Activated CD4-positive, CD25-positive, alpha-beta regulatory T cell treated with anti-CD3 and anti-CD28 coated beads, Interleukin-2, amount 50 U/mL, for 16 hours (primary cell): Measurements from ENCODE around the gene BMP2.

ENCODE experiments used
- DNase-seq: peaks from one replicate; pipeline ENCODE4 v3.0.0-alpha.2; 2020; ENCODE audit warnings: low read depth, low spot score

The BMP2 gene

DNA sequence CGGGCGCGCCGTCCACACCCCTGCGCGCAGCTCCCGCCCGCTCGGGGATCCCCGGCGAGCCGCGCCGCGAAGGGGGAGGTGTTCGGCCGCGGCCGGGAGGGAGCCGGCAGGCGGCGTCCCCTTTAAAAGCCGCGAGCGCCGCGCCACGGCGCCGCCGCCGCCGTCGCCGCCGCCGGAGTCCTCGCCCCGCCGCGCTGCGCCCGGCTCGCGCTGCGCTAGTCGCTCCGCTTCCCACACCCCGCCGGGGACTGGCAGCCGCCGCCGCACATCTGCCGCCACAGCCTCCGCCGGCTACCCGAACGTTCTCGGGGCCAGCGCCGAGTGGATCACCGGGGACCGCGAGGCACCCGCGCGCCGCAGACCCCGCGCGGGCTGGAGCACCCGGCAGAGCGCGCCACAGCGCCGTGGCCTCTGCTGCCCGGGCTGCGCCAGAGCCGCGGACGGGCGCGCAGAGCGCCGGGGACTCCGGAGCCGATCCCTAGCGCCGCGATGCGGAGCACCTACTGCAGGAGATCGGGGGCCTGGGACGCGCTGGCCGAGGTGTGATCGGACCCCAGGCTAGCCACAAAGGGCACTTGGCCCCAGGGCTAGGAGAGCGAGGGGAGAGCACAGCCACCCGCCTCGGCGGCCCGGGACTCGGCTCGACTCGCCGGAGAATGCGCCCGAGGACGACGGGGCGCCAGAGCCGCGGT, at the start of gene BMP2:
BMP2 (plus strand) TSS at position 151 of the 692 bp plus-strand sequence. CDS start 2,441 bp downstream, outside the sequence.
- DNase-seq, result no peak

DNA sequence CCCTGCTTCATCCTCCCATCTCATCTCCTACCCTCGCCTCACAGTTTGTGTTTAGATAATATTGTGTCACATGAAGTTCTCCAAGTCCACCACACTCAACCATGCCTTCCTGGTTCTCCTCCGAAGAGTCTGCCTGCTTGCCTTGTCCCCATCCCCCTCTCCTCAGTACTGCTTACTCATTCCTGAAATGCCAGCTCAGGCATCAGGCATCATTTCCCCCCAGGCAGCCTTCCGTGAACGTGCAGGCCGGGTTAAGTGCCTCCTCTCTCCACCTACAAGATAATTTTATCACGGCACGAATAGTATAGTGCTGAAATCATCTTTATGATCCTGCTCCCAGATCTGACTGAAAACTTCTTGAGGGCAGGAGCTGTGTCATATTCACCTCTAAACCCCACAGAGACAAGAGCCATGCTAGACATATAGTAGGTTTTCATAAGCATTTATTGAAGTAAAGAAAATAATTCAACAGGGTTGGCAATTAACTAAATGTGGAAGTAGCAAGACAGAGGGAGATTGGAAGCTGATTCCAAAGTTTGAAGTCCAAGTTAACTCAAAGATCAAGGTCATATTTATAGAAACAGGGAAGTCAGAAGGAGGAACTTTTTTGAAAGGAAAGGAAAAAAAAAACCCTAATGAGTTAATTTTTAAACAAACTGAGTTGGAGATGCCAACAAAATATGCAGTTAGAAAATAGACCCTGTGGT, 48.7 kb upstream of the BMP2 start:
- DNase-seq, result no peak

- no peak for DNase-seq
Observed at GRCh38 chr20:6719369-6719721, 48.1 kb upstream of the BMP2 start.

DNA sequence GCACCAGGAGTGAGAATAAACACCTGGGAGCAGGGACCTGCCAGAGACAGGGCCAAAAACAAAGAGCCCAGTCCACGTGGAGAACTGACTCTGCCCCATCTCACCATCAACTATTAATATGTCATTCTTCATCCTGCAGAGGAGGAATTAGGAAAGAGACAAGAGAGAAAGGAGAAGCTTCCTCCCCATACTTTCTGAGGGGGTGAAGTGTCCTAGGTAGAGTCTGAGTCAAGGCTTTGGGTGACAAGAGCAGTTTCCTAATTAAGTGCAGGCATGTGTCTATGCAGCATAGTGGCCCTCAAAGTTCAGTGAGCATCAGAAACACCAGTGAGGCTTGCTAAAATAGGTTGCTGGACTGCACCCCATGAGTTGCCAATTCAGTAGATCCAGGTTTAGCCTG, 40.7 kb upstream of the BMP2 start:
- DNase-seq, result no peak

DNA sequence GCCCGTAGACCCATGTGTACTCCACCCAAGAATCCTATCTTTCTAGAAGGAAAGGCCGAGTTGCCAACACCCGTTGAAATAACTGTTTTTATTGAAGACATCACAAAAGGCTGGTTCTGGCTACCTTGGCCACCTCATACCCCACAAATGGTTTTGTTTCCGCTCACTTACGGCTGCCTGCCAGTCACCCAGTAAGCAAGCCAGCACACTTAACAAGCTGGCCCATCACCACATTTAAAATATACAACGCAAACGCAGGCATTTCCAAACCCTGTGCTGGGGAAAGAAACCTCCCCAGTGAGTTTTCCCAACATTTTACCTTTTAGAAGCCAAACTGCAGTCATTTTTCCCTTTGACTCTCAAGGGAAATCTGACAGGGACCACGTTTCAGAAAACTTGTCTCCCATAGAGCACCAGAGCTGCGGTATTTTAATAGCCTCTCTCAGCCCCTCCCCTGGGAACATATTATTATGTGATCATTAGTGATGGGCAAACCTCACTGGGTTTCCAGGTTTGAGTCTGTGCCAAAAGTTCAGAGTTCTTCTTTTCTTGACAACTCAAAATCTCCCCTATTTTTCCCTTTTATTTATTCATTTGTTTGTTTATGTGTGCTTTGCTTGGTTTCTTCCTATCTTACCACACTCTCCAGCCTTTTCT, 36.7 kb upstream of the BMP2 start:
- DNase-seq, result no peak

DNA sequence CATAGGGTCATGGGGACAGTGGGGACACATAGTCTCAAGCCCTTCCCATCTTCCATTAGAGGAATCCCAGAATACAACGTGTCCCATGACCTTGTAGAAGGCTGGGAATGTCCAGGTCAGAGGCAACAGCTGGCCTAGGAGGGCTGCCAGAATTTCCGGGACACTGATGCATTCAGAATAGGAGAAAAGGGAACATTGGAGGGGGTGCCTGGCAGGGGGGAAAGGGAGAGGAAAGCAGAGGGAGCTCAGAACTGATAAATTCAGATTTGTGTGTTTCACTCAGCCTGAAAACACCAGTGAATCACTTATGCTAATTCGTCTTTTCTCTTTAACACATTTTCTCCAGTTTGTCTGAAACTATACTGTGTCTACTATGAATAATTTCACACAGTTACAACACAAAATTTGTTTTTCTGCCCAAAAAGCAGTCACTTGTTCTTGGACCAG, 35.5 kb upstream of the BMP2 start:
- no peak for DNase-seq

DNA sequence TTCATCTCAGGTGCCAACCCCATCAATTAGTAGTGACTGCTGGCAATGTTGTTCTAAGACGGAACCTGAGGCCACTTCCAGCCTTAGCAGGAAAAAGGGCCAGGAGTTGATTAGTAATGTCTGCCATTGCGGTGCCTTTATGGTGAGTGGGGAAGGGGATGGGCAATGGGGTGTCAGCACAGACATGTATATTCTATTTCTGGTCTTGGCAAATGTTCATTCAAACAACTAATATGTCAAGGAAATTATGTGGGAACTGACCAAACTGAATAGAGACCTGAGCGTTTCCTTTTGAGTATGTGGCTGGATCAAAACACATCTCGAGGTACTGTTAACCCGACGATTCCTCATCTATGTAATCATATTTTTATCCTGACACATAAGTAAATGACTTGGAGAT, 34.6 kb upstream of the BMP2 start:
- DNase-seq, result no peak

GRCh38 chr20:6733965-6734364, 33.5 kb upstream of the BMP2 start:
- no peak for DNase-seq

GRCh38 chr20:6735942-6736845, 31.3 kb upstream of the BMP2 start:
- no peak for DNase-seq

GRCh38 chr20:6739406-6739805, 28.1 kb upstream of the BMP2 start:
- no peak for DNase-seq

DNA sequence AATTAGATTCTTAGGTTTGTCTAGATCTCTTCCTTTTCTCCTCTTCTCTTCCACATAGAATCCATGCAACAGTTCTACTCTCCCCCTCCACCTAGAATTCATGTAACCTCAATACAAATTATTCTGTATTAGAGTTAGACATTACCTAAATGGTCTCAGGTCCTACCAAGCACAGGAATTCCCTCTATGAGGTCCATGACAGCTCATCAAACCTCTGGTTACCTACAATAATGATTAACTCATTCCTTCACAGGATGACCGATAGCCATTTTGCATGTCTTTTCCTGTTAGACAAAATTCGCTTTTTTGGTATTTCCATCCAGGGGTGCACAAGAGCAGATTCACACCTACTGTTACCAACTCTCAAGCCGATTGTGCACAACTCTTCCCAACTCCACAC, 27.4 kb upstream of the BMP2 start:
- no peak for DNase-seq

DNA sequence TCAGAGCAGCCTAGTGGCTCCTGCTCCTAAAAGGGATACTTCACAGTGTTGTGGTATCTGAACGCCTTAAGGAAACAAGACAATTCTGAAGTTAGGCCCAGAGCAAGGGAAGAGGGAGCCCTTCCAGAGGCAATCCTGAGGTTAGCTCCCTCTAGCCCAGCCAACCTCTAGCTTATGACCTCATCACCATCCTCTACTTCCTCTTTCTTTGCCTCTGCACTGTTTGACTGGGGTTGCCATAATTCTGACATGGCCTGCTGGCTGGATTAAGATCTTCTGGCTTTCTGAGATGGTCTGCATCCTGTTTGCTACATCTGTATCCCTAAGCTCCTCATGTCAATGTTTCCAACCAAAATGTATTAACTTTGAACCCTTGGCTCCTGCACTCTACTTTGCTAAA, 23.3 kb upstream of the BMP2 start:
- DNase-seq, result no peak

- DNase-seq, result no peak
Observed at GRCh38 chr20:6744805-6745204, 22.7 kb upstream of the BMP2 start.

DNA sequence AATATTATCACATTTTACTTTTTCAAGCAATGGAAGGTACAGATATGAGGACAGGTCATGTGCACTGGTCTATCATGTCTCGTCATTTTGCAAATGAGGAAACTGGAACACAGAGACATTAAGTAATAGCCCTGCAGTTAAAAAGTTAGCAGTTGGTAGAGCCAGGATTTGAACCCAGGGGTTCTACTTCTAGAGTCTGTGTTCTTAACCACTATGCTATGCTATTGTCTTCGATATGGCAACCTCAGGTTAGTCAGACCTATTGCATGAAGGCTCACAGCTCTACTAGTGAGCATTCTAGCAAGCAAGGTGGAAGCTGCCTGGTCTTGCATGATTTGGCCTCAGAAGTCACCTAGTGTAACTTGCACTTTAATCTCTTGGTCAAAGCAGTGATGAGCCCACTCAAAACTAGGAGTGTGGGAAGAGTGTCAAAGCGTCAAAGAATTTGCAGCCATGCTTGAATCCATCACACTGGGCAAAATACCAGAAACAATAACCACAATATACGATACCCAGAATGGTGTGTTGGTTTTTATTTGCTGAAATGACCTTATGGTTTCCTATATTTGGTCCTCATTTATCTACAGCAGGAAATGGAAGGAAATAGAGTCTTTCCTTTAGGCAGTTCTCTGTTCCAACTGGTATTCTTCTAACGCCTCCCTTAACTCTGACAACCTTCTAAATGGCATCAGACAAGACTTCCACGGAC, 20.4 kb upstream of the BMP2 start:
- no peak for DNase-seq

- DNase-seq, result no peak
Observed at GRCh38 chr20:6750438-6750837, 17.0 kb upstream of the BMP2 start.

DNA sequence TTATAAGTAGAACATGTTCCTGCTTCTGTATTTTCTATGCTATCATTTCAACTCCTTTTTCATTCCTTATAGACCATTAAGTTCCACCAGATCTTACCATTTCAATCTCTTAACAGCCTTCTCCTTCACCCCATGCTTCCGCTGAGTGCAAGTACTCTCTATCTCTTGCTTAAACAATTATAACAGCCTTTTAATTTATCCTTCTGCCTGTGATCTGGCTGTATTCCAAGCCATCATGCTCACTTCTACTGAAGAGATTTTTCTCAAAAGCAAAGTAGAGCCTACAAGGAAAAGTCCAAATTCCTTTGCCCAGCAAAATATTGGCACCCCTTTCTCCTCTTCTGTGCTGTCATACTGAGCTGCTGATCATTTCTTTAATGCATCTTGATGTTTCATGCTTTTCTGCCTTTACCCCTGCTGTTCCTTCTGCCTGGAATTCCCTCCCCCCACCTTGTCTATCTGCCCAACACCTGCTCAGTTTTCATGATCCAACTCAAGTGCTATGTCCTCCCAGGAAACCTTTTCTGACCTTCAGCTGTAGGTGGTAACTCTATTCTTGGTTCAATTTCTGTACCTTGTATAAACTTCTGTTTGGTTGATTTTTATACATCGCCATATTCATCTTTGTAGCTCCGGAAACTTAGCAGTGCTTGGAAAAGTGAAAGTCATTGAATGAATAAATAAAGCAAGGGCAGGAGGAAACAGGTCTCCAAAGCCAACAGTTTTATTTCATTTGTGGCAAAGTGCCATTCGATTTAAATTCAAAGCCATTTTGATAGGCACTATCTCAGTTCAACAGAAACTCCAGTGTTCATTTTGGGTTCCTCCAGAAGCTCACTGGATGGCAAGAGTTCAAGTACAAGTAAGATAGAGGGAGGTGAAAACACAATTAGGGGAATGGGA, 10.5 kb upstream of the BMP2 start:
- DNase-seq, result no peak

GRCh38 chr20:6764619-6765018, 2.9 kb upstream of the BMP2 start:
- DNase-seq, result no peak

- DNase-seq, result no peak
Observed at GRCh38 chr20:6765469-6766058, 1.9 kb upstream of the BMP2 start.

DNA sequence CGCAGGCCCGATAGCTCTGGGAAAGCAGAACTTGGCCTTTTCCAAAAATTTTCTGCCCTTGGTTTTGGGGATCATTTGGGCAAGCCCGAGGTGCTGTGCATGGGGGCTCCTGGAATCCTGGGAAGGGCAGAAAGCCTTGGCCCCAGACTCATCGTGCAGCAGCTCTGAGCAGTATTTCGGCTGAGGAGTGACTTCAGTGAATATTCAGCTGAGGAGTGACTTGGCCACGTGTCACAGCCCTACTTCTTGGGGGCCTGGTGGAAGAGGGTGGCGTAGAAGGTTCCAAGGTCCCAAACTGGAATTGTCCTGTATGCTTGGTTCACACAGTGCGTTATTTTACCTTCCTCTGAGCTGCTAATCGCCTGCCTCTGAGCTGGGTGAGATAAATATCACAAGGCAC, 1.1 kb upstream of the BMP2 start:
- DNase-seq, result no peak

- no peak for DNase-seq
Observed at GRCh38 chr20:6767126-6767535, 355 bp upstream of the BMP2 start.
